ENCODE results near the gene KCND2.

Gene KCND2

DNA sequence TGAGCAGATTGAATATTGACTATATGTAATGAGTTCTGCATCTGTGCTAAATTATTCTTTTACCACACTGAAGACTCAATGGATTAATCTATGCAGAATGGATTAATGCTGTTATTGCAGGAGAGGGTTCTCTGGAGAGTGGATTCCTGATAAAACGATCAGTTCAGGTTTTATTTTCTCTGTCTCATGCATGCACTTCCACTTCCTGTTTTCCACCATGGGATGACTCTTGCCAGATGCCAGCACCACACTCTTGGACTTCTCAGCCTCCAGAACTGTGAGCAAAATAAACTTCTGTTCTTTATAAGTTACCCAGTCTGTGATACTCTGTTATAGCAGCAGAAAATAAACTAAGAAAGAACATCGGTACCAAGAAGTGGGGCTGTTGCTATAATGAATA lies 207.5 kb downstream of the KCND2 start:
- TF ChIP-seq ZFX (IDR thresholded peaks at IDR 0.05) = no peak
- TF ChIP-seq, protein P1, sequence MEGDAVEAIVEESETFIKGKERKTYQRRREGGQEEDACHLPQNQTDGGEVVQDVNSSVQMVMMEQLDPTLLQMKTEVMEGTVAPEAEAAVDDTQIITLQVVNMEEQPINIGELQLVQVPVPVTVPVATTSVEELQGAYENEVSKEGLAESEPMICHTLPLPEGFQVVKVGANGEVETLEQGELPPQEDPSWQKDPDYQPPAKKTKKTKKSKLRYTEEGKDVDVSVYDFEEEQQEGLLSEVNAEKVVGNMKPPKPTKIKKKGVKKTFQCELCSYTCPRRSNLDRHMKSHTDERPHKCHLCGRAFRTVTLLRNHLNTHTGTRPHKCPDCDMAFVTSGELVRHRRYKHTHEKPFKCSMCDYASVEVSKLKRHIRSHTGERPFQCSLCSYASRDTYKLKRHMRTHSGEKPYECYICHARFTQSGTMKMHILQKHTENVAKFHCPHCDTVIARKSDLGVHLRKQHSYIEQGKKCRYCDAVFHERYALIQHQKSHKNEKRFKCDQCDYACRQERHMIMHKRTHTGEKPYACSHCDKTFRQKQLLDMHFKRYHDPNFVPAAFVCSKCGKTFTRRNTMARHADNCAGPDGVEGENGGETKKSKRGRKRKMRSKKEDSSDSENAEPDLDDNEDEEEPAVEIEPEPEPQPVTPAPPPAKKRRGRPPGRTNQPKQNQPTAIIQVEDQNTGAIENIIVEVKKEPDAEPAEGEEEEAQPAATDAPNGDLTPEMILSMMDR (conservative IDR thresholded peaks at IDR 0.05) = no peak
- no peak overlapping the region for H3K27ac ChIP-seq

DNA sequence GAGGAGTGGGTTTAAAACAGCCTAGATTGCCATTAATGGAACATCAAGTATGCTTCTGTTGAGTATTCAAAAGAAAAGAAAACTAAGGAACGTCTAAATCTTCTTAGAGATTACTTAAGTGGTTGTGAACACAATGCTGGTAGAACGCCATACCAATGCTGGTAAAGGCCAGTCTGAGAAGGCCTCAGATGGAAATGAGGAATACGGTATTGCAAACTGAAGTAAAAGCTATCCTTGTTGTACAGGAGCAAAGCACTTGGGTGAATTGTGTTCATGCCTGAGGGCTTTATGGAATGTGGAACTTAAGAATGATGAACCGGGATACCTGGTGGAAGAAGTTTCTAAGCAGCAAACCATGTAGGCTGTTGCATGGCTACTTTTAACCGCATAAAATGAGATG lies 208.0 kb downstream of the KCND2 start:
- H3K27ac ChIP-seq = no peak overlapping the region
- TF ChIP-seq ZFX (IDR thresholded peaks at IDR 0.05) = no peak
- TF ChIP-seq, protein P1 (conservative IDR thresholded peaks at IDR 0.05) = no peak

DNA sequence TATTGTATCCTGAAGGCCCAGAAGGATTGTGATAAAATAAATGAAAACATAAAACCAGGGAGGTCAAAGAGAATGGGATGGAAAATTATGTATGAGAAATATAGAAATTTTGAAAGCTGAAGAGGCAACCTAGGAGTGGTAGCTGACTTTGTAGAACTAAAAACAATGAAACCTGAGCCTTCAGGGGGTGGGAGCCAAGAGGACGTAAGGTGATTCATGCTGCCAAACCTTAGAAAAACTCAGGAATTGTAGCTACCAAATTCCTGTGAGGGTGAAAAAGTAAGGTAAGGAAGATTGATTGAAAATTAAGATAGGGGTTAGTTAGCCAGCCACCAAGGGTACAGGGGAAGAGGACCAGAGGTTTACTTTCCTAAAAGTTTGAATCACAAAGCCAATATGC lies 213.2 kb downstream of the KCND2 start:
- H3K27ac ChIP-seq = no peak overlapping the region
- TF ChIP-seq ZFX (IDR thresholded peaks at IDR 0.05) = no peak
- TF ChIP-seq, protein P1 (conservative IDR thresholded peaks at IDR 0.05) = no peak

DNA sequence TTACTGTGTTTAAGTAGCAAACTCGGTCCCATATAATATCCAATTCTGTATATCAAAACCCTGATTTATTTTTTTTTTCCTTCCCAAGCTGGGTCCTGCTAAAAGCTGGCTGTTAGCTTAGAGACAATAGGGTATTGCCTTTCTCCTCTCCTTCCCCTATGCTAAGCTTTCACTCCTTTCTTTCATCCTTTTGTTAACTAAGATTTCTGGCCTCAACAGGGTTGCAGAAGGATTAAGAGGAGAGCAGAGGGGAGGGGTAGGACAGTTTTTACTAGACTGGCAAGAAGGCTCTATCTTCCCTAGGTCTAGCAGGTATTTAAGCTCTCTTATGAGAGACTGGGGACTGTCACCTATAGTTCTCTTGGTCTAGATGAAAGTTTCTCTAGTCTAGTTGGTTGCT lies 229.2 kb downstream of the KCND2 start:
- no peak overlapping the region; the same call in 1 of the 2 replicates for H3K27ac ChIP-seq
- no peak for TF ChIP-seq ZFX (IDR thresholded peaks at IDR 0.05)
- TF ChIP-seq, protein P1 (conservative IDR thresholded peaks at IDR 0.05) = no peak

DNA sequence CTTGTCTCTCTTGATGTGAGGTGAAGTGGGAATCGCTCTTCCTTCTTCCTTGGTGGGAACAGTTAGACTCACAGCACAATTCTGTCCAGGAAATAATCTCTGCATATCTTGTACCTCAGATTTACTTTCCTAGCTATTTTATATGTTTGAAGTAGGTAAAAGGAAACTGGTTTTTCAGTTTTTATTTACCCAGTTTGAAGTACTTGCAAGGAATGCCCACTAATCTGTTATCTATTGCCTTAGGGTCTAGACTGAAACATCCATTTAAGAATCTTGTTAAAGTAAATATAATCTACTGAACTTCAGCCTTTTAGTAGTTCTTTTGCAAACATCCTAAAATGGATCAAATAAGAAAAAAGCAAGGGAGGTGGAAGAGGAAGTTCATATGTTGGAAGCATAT lies 229.8 kb downstream of the KCND2 start:
- TF ChIP-seq, protein P1 (conservative IDR thresholded peaks at IDR 0.05) = no peak
- TF ChIP-seq ZFX (IDR thresholded peaks at IDR 0.05) = no peak
- no peak overlapping the region; the same call in 1 of the 2 replicates for H3K27ac ChIP-seq

DNA sequence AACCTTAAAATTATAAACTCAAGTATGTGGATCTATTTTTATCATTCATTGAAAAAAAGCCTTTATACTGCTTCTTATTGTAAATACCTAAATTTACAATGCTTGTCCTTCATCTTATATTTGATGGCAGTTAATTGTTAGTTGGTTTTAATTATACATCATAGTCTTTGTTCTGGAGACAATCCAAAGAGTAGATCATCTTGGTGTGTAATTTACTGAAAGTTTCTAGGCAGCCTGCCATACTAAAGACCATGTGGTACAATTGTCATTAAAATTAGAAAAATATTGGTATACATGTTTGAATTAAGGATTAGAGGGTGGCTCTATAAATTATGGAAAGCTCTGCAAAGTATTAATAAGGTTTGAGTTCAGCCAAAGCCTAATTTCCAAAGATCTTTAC lies 231.4 kb downstream of the KCND2 start:
- TF ChIP-seq ZFX (IDR thresholded peaks at IDR 0.05) = no peak
- TF ChIP-seq, protein P1 (conservative IDR thresholded peaks at IDR 0.05) = no peak
- no peak overlapping the region for H3K27ac ChIP-seq

DNA sequence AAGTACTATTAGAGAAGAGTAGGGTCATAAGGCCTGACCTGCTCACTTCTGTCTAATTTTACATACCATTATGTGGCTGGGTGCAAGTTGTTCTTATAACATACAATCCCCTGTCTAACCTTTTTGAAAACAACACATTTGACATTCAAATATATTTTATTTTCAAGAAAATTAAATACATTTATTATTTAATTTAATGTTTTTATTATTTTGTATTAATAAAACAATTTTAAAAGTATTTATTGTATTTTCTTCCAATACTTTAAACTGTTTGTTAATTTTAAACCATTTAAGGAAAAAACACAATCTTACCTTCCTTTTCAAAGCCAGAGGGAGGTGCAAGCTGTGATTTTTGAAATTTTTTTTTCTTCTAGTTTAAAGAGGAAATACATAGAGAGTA lies 232.8 kb downstream of the KCND2 start:
- no peak overlapping the region for H3K27ac ChIP-seq
- TF ChIP-seq, protein P1 (conservative IDR thresholded peaks at IDR 0.05) = no peak
- TF ChIP-seq ZFX (IDR thresholded peaks at IDR 0.05) = no peak

Measured in C4-2B (cell line).